HG03045 (cell line): ENCODE measurements around the gene DPY30.

Experiments
- ATAC-seq: cut with Tn5 transposase; IDR thresholded peaks from one replicate; pipeline ENCODE4 v1.9.1; 2021; ENCODE audit warnings: mild to moderate bottlenecking, moderate library complexity; ENCODE audit not compliant: unreplicated experiment

The DPY30 gene

DNA sequence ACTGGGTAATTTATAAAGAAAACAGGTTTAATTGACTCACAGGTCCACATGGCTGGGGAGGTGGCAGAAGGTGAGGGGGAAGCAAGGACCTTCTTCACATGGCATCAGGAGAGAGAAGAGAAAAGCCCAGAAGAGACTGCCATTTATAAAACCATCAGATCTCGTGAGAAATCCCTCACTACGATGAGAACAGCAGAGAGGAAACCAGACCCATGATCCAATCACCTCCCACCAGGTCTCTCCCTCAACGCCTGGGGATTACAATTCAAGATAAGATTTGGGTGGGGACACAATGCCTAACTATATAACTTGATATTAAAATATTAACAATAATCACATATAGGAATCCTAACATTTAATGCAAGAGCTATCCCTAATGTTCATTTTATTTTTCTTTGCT is 60.6 kb downstream of the DPY30 start:
- no peak for ATAC-seq

- ATAC-seq: no peak
Observed at GRCh38 chr2:31978436-31978835, 61.2 kb downstream of the DPY30 start.
